ENCODE measurements around the gene HDAC4. TPM values are rescaled to one million over a fixed set of nuclear protein-coding genes. Genes with fewer than 3 reads are reported as not detected.
"Not testable (repeated sequence)": the region's sequence is repeated elsewhere in the genome, so short reads cannot be mapped to it uniquely, and the experiment has no call there.

HDAC4 gene
- total RNA-seq, 1 experiment from 2014 or later: 40.1 TPM

DNA sequence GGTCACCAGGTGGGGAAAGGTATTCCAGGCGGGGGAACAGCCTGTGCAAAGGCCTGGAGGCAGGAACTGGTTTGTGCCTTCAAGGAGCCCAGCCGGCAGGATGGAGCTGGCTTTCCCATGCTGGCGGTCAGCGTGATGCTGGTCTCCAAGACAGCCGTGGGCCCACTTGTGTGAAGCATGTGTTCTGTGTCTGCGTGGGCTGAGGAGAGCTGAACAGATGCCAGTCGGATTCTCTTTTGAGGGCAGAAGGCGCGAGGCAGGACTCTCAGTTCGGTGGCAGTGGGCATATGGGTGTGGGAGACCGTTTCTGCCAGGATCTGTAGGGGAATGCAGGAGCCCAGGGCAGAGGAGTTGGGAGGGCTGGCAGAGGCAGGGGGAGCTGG lies 361.4 kb downstream of the HDAC4 start:
- Histone ChIP-seq H3K27me3 (ENCODE audit: control insufficient read depth, insufficient read depth, low read length) (no peaks in the 10 kb centered on the region), H3K27ac (ENCODE audit: low read length) (no peak overlapping the region), H3K36me3 (ENCODE audit: control insufficient read depth, insufficient read depth, low read length) (no peaks in the 10 kb centered on the region), H3K9me3 (ENCODE audit: control insufficient read depth, insufficient read depth, low read depth, low read length) (no peaks in the 10 kb centered on the region), H3K4me3 (ENCODE audit: low read depth in 2 of 2, low read length in 2 of 2) (no peak overlapping the region), H3K4me1 (ENCODE audit: control insufficient read depth, insufficient read depth, low read length) (no peaks in the 10 kb centered on the region)
- intact Hi-C loops (cut with micrococcal nuclease; ENCODE audit: unreplicated experiment): loop anchor here (10.0 kb wide), 1 partner anchor 65 kb away; no protein-coding TSS in a partner anchor
- TF ChIP-seq TCF7L2 (IDR thresholded peaks at IDR 0.05; ENCODE audit: low read depth, low read length) (no peak), POLR2AphosphoS5 (IDR thresholded peaks at IDR 0.05; ENCODE audit: low read depth, low read length) (no peak), SIN3A (IDR thresholded peaks at IDR 0.05; ENCODE audit: borderline replicate concordance, insufficient read depth, low read depth, low read length) (no peak), CTCF (IDR thresholded peaks at IDR 0.05) (no peak)
- TF ChIP-seq, protein P1, sequence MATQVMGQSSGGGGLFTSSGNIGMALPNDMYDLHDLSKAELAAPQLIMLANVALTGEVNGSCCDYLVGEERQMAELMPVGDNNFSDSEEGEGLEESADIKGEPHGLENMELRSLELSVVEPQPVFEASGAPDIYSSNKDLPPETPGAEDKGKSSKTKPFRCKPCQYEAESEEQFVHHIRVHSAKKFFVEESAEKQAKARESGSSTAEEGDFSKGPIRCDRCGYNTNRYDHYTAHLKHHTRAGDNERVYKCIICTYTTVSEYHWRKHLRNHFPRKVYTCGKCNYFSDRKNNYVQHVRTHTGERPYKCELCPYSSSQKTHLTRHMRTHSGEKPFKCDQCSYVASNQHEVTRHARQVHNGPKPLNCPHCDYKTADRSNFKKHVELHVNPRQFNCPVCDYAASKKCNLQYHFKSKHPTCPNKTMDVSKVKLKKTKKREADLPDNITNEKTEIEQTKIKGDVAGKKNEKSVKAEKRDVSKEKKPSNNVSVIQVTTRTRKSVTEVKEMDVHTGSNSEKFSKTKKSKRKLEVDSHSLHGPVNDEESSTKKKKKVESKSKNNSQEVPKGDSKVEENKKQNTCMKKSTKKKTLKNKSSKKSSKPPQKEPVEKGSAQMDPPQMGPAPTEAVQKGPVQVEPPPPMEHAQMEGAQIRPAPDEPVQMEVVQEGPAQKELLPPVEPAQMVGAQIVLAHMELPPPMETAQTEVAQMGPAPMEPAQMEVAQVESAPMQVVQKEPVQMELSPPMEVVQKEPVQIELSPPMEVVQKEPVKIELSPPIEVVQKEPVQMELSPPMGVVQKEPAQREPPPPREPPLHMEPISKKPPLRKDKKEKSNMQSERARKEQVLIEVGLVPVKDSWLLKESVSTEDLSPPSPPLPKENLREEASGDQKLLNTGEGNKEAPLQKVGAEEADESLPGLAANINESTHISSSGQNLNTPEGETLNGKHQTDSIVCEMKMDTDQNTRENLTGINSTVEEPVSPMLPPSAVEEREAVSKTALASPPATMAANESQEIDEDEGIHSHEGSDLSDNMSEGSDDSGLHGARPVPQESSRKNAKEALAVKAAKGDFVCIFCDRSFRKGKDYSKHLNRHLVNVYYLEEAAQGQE (IDR thresholded peaks at IDR 0.05; ENCODE audit: insufficient read depth in 1 of 2, low read depth in 2 of 2, low read length in 1 of 2): no peak
- ATAC-seq (no peak), DNase-seq (ENCODE audit: low read depth, low spot score) (no peak)
- no TSS peak for BruUV-seq (replicated peaks)
- ChIA-PET POLR2A (interaction anchor here (0.6 kb wide), 1 partner anchor 195 kb away, joined by 4 read pairs; no protein-coding TSS in a partner anchor), CTCF (no interaction called here)
- in situ Hi-C loops (cut with HindIII; ENCODE audit: low pct_unique_long_range_greater_than_20kb, low sequenced_read_pairs): no loop called here

DNA sequence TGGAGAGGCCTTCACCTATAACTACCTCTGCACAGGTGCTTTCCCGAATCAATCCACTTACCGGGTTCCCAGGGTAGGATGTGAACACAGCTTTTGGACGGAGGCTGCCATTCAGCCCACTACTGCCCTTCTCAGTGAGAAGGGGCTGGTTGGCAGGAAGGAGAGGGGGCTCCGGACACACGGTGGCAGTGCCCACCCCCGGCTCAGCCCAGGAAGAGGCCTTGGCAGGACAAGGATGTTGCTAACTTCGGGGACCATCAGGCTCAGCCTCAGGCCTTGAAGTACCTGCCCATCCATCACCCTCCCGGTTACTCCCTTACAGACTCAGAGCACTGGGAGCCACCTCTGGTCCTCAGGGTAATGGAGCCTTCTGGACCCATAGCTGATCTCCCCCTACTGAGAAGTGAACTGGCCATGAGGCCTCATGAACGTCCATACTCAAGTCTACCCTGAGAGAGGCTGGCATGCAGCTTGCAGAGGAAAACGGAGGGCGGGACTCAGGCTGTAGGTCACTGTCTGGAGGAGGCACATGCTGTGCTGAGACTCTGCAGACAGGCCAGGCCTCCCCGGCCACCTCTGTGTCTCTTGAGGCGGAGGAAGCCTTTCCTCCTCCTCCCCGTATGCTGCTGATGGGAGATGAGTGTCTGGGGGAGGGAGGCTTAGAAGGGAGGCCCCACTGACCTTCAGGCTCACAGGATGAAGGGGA lies 361.9 kb downstream of the HDAC4 start:
- no peak for DNase-seq (ENCODE audit: low read depth, low spot score)
- H3K27me3 ChIP-seq (ENCODE audit: control insufficient read depth, insufficient read depth, low read length): no peaks in the 10 kb centered on the region
- H3K27ac ChIP-seq (ENCODE audit: low read length): no peak overlapping the region
- POLR2A ChIA-PET: no interaction called here
- no peaks in the 10 kb centered on the region for H3K9me3 ChIP-seq (ENCODE audit: control insufficient read depth, insufficient read depth, low read depth, low read length)
- intact Hi-C loops (cut with micrococcal nuclease; ENCODE audit: unreplicated experiment): loop anchor here (10.0 kb wide), 1 partner anchor 66 kb away; no protein-coding TSS in a partner anchor
- BruUV-seq (replicated peaks): no TSS peak
- H3K4me1 ChIP-seq (ENCODE audit: control insufficient read depth, insufficient read depth, low read length): peaks cover 3% of the 10 kb centered on the region
- CTCF ChIA-PET: no interaction called here
- H3K36me3 ChIP-seq (ENCODE audit: control insufficient read depth, insufficient read depth, low read length): no peaks in the 10 kb centered on the region
- H3K4me3 ChIP-seq (ENCODE audit: low read depth in 2 of 2, low read length in 2 of 2): no peak overlapping the region
- in situ Hi-C loops (cut with HindIII; ENCODE audit: low pct_unique_long_range_greater_than_20kb, low sequenced_read_pairs): no loop called here
- no peak for ATAC-seq
- TF ChIP-seq TCF7L2 (IDR thresholded peaks at IDR 0.05; ENCODE audit: low read depth, low read length) (no peak), POLR2AphosphoS5 (IDR thresholded peaks at IDR 0.05; ENCODE audit: low read depth, low read length) (no peak), CTCF (IDR thresholded peaks at IDR 0.05) (no peak), SIN3A (IDR thresholded peaks at IDR 0.05; ENCODE audit: borderline replicate concordance, insufficient read depth, low read depth, low read length) (no peak)
- TF ChIP-seq, protein P1 (IDR thresholded peaks at IDR 0.05; ENCODE audit: insufficient read depth in 1 of 2, low read depth in 2 of 2, low read length in 1 of 2): no peak

- BruUV-seq (replicated peaks); H3K4me1 ChIP-seq (ENCODE audit: control insufficient read depth, insufficient read depth, low read length); H3K36me3 ChIP-seq (ENCODE audit: control insufficient read depth, insufficient read depth, low read length); DNase-seq (ENCODE audit: low read depth, low spot score); POLR2A ChIA-PET; H3K4me3 ChIP-seq (ENCODE audit: low read depth in 2 of 2, low read length in 2 of 2); H3K27me3 ChIP-seq (ENCODE audit: control insufficient read depth, insufficient read depth, low read length); H3K27ac ChIP-seq (ENCODE audit: low read length); ATAC-seq; H3K9me3 ChIP-seq (ENCODE audit: control insufficient read depth, insufficient read depth, low read depth, low read length); in situ Hi-C loops (cut with HindIII; ENCODE audit: low pct_unique_long_range_greater_than_20kb, low sequenced_read_pairs); CTCF ChIA-PET: not testable (repeated sequence)
- intact Hi-C loops (cut with micrococcal nuclease; ENCODE audit: unreplicated experiment): loop anchor here (10.0 kb wide), 1 partner anchor 67 kb away; no protein-coding TSS in a partner anchor
These were observed 362.5 kb downstream of the HDAC4 start for GRCh38 chr2:239038284-239038683.
